H1 (cell line): ENCODE measurements around the gene CD151.

ENCODE experiments used
- ASH2L ChIP-seq: fragments of 200-600, 300-600 bp; sonication (generic); IDR thresholded peaks from one replicate; pipeline ENCODE4 v1.7.1; 2017; ENCODE audit warnings: low read length
- CTCF ChIP-seq, 3 experiments: IDR thresholded peaks; 1 replicate in 2 of 3; 2 replicates in 1 of 3; pipeline versions ENCODE4 v1.5.1 to v1.6.1; 2011; ENCODE audit warnings: low read length in 3 of 3, mild to moderate bottlenecking in 3 of 3, inconsistent platforms in 2 of 3, low read depth in 1 of 3, moderate library complexity in 1 of 3; ENCODE audit not compliant: insufficient read depth in 1 of 3; ENCODE audit errors: control extremely low read depth in 1 of 3
- E2F6 ChIP-seq: IDR thresholded peaks from 2 replicates; pipeline ENCODE4 v1.6.1; 2012; ENCODE audit warnings: inconsistent platforms
- POLR2A ChIP-seq, 2 experiments: IDR thresholded peaks; 1 replicate in 1 of 2; 2 replicates in 1 of 2; pipeline ENCODE4 v1.6.1; 2011; ENCODE audit warnings: low read depth in 2 of 2, low read length in 2 of 2, mild to moderate bottlenecking in 2 of 2; ENCODE audit errors: control extremely low read depth in 1 of 2
- RAD21 ChIP-seq, 2 experiments: IDR thresholded peaks in 1 of 2; conservative IDR thresholded peaks in 1 of 2; 2 replicates each; pipeline ENCODE4 v1.6.1; 2011; ENCODE audit warnings: low read depth in 2 of 2, low read length in 2 of 2, improper control_type of control experiment in 1 of 2, inconsistent platforms in 1 of 2, mild to moderate bottlenecking in 1 of 2, moderate library complexity in 1 of 2
- RXRA ChIP-seq: IDR thresholded peaks from 2 replicates; pipeline ENCODE4 v1.6.1; 2011; ENCODE audit warnings: low read depth, mild to moderate bottlenecking, low read length, moderate library complexity; ENCODE audit not compliant: insufficient read depth

DNA sequence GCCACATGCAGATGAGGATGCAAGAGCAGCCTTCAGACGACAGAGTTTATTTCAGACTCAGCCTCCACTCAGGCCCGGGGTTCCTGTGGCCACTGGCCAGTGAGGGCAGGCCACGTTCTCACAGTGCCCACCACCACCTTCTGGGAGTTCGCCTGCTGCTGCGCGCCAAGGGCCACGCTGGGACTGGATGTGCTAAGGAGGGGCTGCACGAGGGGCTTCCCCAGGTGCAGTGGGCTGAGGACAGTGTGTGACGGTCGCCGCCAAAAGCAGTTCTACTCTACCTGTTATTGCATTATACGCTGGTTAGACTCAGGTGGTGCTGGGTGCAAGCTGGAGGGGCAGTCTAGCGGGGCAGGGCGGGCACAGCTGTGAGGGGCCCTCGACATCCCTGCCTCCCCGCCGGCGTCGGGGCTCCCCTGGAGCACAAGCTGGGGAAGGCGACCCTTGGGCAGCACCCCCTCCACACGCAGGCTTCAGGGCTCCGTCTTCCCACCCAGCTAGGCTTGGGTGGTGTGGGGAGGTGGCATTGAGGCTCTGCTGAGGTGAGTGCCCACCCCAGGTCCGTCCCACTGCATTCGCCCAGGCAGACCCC is 45.6 kb upstream of the CD151 start:
- 0 out of 3 replicates have a peak, but pooled peaks of 1 of the 2 experiments have one; percentile 35 for TF ChIP-seq POLR2A (IDR thresholded peaks at IDR 0.05; ENCODE audit: control extremely low read depth in 1 of 2, low read depth in 2 of 2, low read length in 2 of 2)
- TF ChIP-seq RAD21 (IDR thresholded peaks at IDR 0.05 in 1 of 2, conservative IDR thresholded peaks at IDR 0.05 in 1 of 2; ENCODE audit: low read depth in 2 of 2, low read length in 2 of 2): no peak
- TF ChIP-seq CTCF (IDR thresholded peaks at IDR 0.05; ENCODE audit: control extremely low read depth in 1 of 3, insufficient read depth in 1 of 3, low read depth in 1 of 3, low read length in 3 of 3): no peak
- no peak for TF ChIP-seq ASH2L
- no peak for TF ChIP-seq RXRA
- TF ChIP-seq E2F6: no peak
